NCI-H2029 (cell line): ENCODE measurements around the gene SEMA4G.
A peak's percentile ranks its signal among the peaks of the same experiment; 100 is the strongest.

ENCODE experiments used
- DNase-seq: peaks from one replicate; lab custom pipeline; 2025; lab: John Stamatoyannopoulos, UW

SEMA4G gene

DNA sequence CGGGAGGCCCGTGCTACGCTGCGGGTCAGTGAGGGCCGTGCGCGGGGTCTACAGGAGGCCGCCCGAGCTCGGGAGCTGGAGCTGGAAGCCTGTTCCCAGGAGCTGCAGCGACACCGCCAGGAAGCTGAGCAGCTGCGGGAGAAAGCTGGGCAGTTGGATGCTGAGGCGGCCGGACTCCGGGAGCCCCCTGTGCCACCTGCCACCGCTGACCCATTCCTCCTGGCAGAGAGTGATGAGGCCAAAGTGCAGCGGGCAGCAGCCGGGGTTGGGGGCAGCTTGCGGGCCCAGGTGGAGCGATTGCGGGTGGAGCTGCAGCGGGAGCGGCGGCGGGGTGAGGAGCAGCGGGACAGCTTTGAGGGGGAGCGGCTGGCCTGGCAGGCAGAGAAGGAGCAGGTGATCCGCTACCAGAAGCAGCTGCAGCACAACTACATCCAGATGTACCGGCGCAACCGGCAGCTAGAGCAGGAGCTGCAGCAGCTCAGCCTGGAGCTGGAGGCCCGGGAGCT, 37.3 kb downstream of the SEMA4G start:
- no peak for DNase-seq

DNA sequence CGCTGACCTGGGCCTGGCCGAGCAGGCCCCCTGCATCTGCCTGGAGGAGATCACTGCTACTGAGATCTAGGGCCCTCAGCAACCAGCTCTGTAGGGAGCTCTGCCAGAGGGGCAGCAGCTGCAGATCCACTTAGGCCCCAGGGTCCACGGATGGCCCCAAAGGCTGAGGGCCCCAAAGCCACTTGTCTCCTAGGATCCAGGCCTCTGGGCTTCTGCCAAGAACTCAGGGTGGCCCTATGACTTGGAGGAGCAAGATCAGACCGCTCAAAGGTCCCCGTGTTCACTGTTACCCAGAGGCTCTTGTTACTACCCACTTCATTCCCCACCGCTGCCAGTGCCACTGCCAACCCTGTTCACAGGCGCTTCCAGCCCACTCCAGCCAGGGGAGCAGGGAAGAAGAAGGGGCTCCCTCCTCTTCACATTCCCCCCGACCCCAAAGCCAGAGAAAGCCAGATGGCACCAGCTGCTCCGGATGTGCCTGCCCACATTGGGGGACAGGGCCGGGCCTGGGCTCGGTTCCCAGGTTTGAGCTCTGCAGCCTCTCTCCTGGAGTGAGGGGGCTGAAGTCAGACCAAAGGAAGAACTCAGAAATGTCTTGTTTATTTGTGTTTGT, 37.9 kb downstream of the SEMA4G start:
- DNase-seq, result no peak

DNA sequence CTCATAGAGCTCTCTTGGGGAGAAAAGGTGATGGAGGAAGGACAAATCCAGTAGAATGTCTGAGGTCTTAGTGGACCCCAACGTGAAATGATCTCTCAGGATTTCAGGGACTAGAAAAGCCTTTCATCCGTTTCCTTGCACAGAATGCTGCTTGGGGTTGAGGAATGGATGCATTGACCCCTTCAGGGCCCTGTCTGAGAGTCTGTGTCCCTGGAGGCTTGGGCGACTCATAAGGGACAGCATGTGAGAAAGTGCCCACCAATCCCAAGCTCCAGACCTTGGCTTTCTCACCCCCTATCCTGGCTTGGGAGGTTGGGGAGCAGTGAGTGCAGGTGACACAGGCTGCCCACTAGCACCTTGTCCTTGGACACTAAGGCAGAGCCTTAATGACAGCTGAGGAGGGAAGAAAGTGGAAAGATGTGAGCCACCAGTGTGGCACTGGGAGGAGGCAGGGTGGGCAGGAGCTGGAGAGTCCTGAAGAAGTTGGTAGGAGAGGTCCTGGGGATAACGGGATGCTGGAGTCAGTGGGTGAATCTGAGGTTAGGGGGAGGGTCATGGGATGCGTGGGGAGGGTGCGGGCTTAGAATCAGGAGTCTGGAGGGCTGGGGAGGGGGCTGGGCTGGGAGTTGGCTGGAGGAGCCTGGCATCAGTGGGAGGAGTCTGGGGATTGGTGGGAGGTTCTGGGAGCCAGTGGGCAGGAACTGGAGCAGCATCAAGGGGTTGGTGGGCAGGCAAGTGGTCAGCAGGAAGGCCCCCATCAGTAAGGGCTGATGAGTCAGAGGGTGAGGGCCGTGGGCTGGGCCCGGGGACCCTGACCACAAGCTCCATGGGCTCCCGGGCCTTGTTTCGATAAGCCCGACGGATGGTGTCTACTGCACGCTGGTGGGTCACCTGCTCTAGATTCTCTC, 38.9 kb downstream of the SEMA4G start:
- DNase-seq, result no peak

DNA sequence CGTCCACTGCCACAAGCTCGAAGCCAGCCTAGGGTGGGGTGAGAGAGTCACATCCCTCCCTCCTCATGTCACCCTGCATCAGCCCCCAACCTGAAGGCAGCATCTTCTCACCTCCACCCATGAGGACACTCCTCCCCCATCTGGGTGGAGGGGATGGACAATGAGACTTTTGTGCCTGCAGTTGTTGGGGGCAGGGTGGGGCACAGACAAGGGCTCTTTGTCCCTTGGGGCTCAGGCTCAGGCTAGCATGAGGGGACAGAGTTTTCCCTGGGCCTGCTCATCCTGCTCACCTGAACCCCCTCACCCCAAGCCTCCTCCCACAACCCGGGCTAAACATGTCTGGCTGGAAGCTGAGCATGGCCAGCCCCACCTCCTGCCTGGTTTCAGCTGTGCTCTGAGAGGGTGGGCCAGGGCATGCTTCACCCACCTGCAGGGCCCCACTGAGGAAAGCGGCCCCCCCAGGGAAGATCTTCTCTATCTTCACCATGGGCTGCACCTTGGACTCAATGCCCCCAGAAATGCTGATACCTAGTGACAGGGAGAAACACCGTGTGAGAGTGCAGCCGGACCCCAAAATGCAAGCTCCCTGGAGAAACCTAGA, 39.6 kb downstream of the SEMA4G start:
- DNase-seq, result no peak

DNA sequence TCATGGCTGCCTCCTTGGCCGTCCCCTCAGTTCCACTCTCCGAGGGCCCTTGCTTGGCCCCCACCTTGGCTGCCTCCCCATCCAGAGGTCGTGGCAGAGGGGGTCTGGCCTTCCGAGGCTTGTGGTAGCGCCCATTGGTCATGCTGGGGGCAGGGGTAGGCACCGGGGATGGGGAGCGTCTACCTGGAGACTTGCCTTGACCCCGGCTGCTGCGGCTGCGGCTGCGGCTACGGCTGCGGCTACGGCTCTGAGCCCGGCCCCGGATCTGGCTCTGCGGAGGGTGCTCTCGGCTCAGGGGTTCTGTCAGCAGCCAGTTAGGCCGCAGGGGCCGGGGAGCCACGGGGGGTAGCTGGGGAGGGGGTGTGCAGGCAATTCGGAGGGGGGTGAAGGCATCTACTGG, 41.0 kb downstream of the SEMA4G start:
- DNase-seq, result no peak

DNA sequence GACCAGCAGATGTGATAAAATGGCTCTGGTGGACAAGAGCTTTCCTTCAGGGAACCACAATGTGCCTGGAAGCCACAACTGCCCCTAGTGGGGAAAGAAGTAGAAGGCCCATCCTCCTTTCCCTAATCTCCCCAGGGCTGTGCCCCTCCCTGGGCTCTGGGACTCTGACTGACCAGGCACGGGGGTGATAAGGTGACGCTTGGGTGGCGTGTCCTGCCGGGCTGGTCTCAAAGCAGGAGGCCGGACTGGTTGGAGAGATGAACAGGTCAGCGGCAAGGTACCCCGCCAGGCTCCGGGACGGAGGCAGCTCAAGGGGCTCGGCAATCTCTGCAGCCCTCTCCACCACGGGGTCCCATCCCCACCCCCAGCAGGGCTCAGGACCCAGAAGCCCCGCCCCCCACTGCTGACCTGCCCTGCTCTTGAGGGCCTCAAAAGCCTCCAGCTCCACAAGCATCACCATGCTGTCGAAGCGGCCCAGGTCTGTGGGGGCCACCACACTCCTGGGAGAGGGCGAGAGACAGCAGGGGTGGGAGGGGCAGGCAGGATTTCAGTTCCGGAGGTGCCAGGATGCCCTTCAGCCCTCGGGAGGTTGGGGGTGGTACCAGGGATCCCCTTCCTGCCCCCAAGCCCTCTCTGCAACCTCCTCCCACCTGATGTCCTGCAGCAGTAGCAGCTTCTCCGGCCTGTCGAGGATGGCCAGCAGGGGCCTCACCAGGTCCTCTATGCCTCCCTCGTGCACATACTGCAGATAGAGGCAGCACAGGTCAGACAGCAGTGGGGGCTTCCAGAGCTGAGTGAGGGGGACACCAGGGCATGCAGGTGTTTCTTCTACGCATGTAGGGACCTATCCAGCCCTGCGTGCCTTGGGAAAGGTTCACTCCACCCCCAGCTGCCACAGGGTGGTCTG, 42.5 kb downstream of the SEMA4G start:
- no peak for DNase-seq

DNA sequence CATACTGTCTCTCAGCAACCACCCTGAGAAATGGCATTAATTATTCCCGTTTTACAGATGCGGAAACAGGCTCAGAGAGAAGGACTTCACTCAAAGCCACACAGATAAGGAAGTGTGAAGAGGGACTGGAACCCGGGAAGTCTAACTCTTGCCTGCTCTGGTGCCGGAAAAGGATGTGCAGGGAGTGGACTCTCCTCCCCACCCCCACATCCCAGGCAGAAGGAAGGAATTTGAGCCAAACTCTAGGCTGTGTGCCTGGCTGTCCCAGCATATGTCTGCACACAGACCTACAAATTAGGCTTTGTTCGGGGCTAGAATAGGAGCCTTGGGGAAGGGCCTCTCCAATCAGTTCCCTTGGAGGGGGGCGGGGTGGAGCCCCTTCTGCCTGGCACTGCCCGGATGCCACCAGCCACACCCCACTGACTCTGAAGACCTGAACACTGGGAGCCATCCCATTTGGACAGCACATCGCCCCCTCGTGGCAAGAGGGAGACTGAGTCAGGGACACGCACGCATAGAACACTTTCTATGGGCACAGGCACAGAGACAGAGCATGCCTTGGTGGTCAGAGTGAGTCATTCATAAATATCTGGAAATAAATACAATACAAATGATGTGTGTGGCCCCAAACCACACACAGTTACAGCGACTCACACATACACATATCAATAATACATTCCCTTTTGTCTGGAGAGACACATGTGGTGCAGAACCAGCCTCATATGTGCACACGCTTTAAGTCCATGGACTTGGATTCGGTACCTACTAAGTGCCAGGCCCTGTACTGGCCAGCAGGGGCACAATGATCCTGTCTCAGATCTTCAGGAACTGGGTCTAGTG, 43.4 kb downstream of the SEMA4G start:
- DNase-seq, result peak; percentile 18

DNA sequence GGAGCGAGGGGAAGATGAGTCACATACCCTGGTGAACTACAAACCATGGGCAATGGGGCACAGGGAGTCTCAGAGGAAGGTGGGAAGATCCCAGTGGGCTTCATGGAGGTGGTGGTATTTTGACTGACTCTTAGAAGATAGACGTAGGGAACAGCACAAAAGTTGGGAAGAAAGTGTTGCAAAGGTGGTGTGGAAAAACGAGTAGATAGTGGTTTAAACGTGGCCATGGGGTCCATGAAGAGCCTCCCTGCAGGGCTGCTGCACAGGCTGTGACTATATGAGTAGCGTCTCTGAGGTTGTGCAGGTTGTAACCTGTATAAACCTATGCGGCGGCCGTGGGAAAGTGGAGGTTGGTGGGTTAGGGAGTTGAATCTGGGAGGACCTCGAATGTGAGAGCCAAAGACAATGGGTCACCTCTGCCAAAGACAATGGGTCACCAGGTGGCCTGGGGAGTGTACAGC, 44.1 kb downstream of the SEMA4G start:
- DNase-seq, result no peak

DNA sequence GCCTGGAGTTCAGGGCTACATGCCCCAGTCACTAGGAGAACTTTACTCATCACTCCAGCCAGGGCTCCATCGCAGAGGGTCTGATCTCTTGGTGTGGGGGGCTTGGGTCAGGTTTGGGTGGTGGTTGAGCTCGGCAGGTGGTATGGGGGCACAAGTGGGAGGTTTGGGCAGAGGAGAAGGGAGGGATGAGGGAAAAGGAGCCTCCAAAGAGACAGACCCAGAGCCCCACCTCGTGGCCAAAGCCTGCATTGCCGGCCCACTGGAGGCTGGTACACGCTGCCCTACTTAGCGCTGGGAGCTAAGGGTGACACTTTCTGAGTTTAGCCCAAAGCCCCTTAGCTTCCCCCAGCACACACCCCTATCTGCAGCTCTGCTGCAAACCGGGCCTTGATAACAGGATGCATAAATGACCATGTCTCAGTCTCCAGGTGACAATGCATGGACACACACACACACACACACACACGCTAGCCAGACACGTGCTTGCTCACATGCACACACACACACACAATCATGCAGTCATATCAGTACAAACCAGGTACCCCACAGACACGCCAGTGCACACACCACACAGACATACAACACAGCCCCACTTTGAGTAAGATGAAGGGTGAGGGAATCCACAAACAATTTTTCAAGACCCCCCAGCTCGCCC, 45.1 kb downstream of the SEMA4G start:
- DNase-seq, result no peak

DNA sequence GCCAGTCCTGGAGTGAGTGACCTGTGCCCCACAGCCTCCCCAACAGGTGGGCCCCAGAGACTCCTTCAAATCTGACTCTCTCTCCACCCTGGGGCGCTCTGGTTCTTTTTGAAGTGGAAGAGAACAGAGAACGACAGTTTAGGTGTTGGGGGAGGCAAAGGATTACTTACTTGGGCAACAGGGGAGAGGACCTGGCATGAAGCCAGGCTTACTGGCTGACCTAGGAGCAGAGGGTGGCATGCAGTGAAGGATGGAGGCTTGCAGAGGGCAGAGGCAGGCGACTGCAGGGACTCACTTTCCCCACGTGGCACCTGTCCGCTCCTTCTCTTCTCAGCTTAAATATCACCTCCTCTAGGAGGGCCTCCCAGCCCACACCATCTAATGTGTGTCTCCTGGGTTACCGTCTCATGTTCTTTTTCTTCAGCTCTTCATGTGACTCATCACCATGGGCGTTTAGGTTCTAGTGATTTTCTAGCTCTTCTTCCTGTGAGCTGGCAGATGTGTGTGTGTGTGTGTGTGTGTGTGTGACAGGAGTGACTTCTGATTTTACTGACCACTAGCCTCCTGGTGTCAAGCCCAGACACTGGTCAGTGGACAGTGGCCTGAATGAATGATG, 45.8 kb downstream of the SEMA4G start:
- DNase-seq, result no peak

DNA sequence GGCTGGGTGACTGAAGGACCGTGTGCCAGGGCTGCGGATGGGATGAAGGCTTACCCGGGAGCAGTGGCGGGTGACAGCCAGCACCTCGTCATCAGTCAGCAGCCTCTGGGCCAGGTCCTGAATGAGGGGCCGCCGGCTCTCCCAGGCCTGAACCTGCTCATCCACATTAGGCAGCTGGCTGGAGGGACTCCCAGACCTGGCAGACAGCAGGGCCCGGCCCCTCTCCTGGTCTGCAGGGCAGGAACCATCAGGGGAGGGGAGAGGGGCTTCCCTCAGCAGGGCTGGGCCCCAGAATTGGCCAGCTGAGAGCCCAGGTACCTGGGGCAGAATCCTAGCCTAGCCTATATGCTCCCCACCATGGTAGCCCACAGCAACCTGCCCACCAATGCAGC, 46.3 kb downstream of the SEMA4G start:
- DNase-seq, result no peak

DNA sequence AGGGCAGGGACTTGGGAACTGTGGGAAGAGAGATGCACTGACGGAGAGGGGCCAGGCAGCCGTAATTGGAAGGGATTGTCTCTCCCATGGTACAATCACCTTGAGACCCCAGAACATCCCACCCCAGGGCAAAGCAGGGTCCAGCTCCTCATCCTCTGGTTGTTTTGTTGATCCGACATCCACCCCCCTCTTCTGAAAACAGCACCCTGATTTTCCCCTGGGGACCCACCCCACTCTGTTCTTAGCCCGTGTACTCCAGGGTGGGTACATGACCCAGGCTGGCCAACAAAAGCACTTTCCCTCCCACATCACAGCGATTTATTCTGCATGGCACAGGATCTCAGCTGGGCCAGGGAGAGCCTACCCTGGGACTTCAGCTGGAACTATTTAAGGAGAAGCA, 47.5 kb downstream of the SEMA4G start:
- no peak for DNase-seq

DNA sequence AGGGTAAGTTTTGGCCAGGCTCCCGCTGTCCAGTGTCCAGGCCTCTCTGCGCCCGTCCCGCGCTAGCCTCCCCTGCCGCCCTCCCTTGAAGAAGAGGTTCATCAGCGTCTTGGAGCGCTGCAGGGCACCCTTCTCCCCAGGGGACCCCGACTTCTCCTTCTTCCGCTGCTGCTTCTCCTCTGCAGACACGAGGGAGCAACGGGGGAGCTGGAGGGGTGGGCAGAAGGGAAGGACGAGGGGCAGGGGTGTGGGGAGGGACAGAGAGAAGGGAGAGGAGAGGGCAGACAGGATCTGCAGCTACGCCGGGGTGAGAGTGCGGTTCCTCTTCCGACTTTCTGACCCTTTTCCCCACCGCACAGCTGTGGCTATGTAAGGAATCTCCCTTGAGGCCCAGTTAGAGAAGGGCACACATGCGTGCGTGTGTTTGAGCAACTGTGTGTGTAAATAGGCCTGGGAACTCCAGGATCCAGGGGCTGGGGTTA, 48.9 kb downstream of the SEMA4G start:
- DNase-seq, result no peak

DNA sequence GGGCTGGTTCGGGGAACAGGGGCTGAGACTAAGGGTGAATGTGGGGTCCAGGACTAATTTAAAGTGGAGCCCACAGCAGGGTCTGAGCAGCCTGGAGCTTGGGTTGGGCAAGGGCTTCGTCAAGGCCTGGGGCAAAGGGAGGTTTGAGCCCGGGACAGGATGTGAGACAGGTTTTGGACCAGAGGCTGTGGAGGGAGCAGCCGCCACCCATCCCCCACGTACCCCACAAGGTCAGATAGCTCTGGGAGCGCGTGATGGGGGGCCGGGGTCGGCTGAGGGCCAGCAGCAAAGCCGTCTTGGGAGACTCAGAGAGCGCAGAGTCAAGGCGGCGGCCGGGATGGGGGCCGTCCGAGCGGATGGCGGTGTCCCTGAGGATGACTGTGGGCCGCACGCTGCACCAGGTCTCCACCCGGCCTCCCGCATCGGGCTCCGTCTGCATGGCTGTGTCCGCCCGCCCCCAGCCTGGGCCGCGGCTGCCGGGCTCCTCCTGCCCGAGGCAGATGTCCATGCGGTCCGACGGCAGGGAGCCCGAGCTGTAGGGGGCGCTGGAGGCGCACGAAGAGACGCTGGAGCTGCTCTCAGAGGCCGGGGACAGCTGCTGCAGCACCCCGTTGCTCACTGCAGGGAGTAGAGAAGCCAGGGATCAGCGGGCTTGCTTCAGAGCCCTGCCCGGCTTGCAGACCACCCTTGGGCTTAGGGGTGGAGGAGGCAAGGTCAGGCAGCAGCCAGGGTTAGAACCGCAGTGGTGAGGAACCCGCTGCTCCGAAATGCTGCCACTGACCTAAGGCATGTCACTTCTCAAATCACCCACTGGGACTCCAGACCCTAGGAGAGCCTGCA, 49.5 kb downstream of the SEMA4G start:
- peak; percentile 10 for DNase-seq
